ENCODE results near the gene CAMK2B.

DNA sequence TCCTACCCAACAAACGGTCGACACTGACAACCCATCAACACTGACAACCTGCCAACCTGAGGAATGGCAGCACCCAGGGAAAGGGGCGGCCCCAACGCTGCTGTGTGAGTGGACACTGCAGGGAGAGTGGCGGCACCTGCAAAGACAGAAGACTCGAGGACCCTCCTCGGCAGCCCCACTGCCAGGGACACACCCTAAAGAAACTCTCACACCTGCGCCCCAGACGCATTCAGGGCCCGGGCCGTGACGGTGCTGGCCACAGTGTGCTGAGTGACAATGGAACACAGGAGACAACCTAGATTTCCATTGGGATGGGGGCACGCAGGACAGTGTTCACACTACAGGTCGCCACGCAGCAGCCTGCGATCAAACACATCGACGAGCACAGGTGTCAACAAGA lies 3.6 kb downstream of the CAMK2B start:
- TF ChIP-seq NFIC (IDR thresholded peaks at IDR 0.05; ENCODE audit: low read length) (no peak), TSC22D2 (CRISPR knock-in tag; IDR thresholded peaks at IDR 0.05; ENCODE audit: borderline replicate concordance) (no peak), RFX1 (IDR thresholded peaks at IDR 0.05) (no peak), TBX2 (CRISPR knock-in tag; IDR thresholded peaks at IDR 0.05; ENCODE audit: borderline replicate concordance) (no peak), SP2 (CRISPR knock-in tag; IDR thresholded peaks at IDR 0.05) (no peak), ZNF468 (CRISPR knock-in tag; IDR thresholded peaks at IDR 0.05) (no peak), ZFX (CRISPR knock-in tag; IDR thresholded peaks at IDR 0.05; ENCODE audit: low read depth) (no peak), CEBPB (IDR thresholded peaks at IDR 0.05; ENCODE audit: borderline replicate concordance, low read depth, low read length) (no peak), RBAK (CRISPR knock-in tag; IDR thresholded peaks at IDR 0.05) (no peak), SMC3 (IDR thresholded peaks at IDR 0.05; ENCODE audit: low read length) (no peak)
- TF ChIP-seq, protein P1, sequence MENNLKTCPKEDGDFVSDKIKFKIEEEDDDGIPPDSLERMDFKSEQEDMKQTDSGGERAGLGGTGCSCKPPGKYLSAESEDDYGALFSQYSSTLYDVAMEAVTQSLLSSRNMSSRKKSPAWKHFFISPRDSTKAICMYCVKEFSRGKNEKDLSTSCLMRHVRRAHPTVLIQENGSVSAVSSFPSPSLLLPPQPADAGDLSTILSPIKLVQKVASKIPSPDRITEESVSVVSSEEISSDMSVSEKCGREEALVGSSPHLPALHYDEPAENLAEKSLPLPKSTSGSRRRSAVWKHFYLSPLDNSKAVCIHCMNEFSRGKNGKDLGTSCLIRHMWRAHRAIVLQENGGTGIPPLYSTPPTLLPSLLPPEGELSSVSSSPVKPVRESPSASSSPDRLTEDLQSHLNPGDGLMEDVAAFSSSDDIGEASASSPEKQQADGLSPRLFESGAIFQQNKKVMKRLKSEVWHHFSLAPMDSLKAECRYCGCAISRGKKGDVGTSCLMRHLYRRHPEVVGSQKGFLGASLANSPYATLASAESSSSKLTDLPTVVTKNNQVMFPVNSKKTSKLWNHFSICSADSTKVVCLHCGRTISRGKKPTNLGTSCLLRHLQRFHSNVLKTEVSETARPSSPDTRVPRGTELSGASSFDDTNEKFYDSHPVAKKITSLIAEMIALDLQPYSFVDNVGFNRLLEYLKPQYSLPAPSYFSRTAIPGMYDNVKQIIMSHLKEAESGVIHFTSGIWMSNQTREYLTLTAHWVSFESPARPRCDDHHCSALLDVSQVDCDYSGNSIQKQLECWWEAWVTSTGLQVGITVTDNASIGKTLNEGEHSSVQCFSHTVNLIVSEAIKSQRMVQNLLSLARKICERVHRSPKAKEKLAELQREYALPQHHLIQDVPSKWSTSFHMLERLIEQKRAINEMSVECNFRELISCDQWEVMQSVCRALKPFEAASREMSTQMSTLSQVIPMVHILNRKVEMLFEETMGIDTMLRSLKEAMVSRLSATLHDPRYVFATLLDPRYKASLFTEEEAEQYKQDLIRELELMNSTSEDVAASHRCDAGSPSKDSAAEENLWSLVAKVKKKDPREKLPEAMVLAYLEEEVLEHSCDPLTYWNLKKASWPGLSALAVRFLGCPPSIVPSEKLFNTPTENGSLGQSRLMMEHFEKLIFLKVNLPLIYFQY (CRISPR knock-in tag; IDR thresholded peaks at IDR 0.05; ENCODE audit: borderline replicate concordance) = no peak
- TF ChIP-seq, protein P2, sequence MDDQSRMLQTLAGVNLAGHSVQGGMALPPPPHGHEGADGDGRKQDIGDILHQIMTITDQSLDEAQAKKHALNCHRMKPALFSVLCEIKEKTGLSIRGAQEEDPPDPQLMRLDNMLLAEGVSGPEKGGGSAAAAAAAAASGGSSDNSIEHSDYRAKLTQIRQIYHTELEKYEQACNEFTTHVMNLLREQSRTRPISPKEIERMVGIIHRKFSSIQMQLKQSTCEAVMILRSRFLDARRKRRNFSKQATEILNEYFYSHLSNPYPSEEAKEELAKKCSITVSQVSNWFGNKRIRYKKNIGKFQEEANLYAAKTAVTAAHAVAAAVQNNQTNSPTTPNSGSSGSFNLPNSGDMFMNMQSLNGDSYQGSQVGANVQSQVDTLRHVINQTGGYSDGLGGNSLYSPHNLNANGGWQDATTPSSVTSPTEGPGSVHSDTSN (CRISPR knock-in tag; IDR thresholded peaks at IDR 0.05; ENCODE audit: borderline replicate concordance) = no peak
